ENCODE measurements around the gene GPC1. TPM values are rescaled to one million over a fixed set of nuclear protein-coding genes. Genes with fewer than 3 reads are reported as not detected.

GPC1 gene
- total and polyA plus RNA-seq, 10 of the 15 experiments (the other 5 are each of a cell fraction or from before 2014, with no cell fraction given), result 0.06 to 0.77 (median 0.23) TPM; not detected in 3

GRCh38 chr2:240423788-240424191 is 11.7 kb upstream of the GPC1 start (continued):
- no peak for TF ChIP-seq NKRF (conservative IDR thresholded peaks at IDR 0.05)
- TF ChIP-seq, protein P1, sequence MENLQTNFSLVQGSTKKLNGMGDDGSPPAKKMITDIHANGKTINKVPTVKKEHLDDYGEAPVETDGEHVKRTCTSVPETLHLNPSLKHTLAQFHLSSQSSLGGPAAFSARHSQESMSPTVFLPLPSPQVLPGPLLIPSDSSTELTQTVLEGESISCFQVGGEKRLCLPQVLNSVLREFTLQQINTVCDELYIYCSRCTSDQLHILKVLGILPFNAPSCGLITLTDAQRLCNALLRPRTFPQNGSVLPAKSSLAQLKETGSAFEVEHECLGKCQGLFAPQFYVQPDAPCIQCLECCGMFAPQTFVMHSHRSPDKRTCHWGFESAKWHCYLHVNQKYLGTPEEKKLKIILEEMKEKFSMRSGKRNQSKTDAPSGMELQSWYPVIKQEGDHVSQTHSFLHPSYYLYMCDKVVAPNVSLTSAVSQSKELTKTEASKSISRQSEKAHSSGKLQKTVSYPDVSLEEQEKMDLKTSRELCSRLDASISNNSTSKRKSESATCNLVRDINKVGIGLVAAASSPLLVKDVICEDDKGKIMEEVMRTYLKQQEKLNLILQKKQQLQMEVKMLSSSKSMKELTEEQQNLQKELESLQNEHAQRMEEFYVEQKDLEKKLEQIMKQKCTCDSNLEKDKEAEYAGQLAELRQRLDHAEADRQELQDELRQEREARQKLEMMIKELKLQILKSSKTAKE (IDR thresholded peaks at IDR 0.05; ENCODE audit: low read depth, poor library complexity, severe bottlenecking), result no peak

- no peak overlapping the region for H3K4me3 ChIP-seq
- ChIA-PET SMC1A (ENCODE audit: uncharacterized antibody, unreplicated experiment) (no interaction called here), CTCF (interaction anchor here (1.5 kb wide), 1 partner anchor 10 kb away, joined by 3 read pairs; no protein-coding TSS in a partner anchor), RAD21 (ENCODE audit: unreplicated experiment) (no interaction called here), POLR2A (no interaction called here)
- H3K27me3 ChIP-seq (replicated peaks in 1 of 2; ENCODE audit: control insufficient read depth in 2 of 2, insufficient read depth in 2 of 2, low read length in 1 of 2), result no peaks in the 10 kb centered on the region; a peak in 1 of 4 replicates
- H3K79me2 ChIP-seq (ENCODE audit: control insufficient read depth, insufficient read depth, low read length), result no peaks in the 10 kb centered on the region
- intact Hi-C loops (cut with micrococcal nuclease; ENCODE audit: unreplicated experiment), result no loop called here
- no peak overlapping the region for H3K9ac ChIP-seq (ENCODE audit: control insufficient read depth, insufficient read depth, low read length)
- no TSS peak for BruUV-seq (replicated peaks)
- no peaks in the 10 kb centered on the region for H3K4me1 ChIP-seq (ENCODE audit: control insufficient read depth, insufficient read depth, low read length)
- H3K27ac ChIP-seq (ENCODE audit: control insufficient read depth, insufficient read depth), result no peak overlapping the region
- H3K4me2 ChIP-seq (ENCODE audit: control insufficient read depth, insufficient read depth), result no peak overlapping the region
- H2AFZ ChIP-seq (ENCODE audit: control insufficient read depth, low read depth, low read length), result no peak overlapping the region
- no peaks in the 10 kb centered on the region for H4K20me1 ChIP-seq (ENCODE audit: control insufficient read depth, insufficient read depth)
- H3K36me3 ChIP-seq (ENCODE audit: control insufficient read depth in 2 of 2, insufficient read depth in 2 of 2, low read length in 1 of 2), result no peaks in the 10 kb centered on the region
- H3K9me3 ChIP-seq (replicated peaks; ENCODE audit: control insufficient read depth, insufficient read depth, low read length), result peaks cover 2% of the 10 kb centered on the region; the same call in 1 of the 3 replicates
- FAIRE-seq, result no peak
- WGBS (ENCODE audit: insufficient coverage, insufficient replicate concordance, low lambda C conversion rate, missing lambda C conversion rate), result 49% methylated on average over 27 of the region's 29 CpGs
- no peak for DNase-seq (ENCODE audit: low read depth, low spot score)
- in situ Hi-C loops (cut with MboI), result no loop called here
- no peak for ATAC-seq
- TF ChIP-seq ASH2L (IDR thresholded peaks at IDR 0.05; ENCODE audit: borderline replicate concordance, low read depth), result no peak
- no peak for TF ChIP-seq STAT3 (IDR thresholded peaks at IDR 0.05; ENCODE audit: low read depth, low read length)
- no peak for TF ChIP-seq DPF2 (IDR thresholded peaks at IDR 0.05)
- no peak for TF ChIP-seq NFYA (IDR thresholded peaks at IDR 0.05; ENCODE audit: borderline replicate concordance, low read depth, low read length)
- TF ChIP-seq KAT2A (conservative IDR thresholded peaks at IDR 0.05; ENCODE audit: control insufficient read depth, low read depth, low read length), result no peak
- TF ChIP-seq REST (IDR thresholded peaks at IDR 0.05; ENCODE audit: low read depth, low read length), result no peak
- no peak for TF ChIP-seq ZZZ3 (IDR thresholded peaks at IDR 0.05; ENCODE audit: control insufficient read depth, insufficient read length, low read depth)
- TF ChIP-seq GABPA (IDR thresholded peaks at IDR 0.05; ENCODE audit: low read depth), result no peak
- TF ChIP-seq RCOR1 (conservative IDR thresholded peaks at IDR 0.05; ENCODE audit: low read depth, low read length), result no peak
- TF ChIP-seq SIN3A (IDR thresholded peaks at IDR 0.05; ENCODE audit: low read depth, low read length), result no peak
- no peak for TF ChIP-seq MTA2 (IDR thresholded peaks at IDR 0.05; ENCODE audit: low read depth)
- TF ChIP-seq ZNF207 (IDR thresholded peaks at IDR 0.05; ENCODE audit: borderline replicate concordance), result no peak
Observed at GRCh38 chr2:240424341-240425235, 10.9 kb upstream of the GPC1 start.
